Lower lobe of right lung (tissue), 2 donors: ENCODE data around the gene MSRB1. TPM values are rescaled to one million over a fixed set of nuclear protein-coding genes. Genes with fewer than 3 reads are reported as not detected.
A peak's percentile ranks its signal among the peaks of the same experiment; 100 is the strongest.
"Not testable (repeated sequence)": the region's sequence is repeated elsewhere in the genome, so short reads cannot be mapped to it uniquely, and the experiment has no call there.

ENCODE experiments used
- ATAC-seq, 2 donors: fragments of 200-7000 bp; cut with Tn5 transposase; one replicate each; pipeline ENCODE4 v1.9.1; 2020 to 2022; ENCODE audit warnings: mild to moderate bottlenecking in 2 of 2, moderate library complexity in 2 of 2
- DNase-seq: peaks from one replicate; pipeline ENCODE4 v3.0.0-alpha.2; 2020
- H3K27ac ChIP-seq: fragments of 200-600 bp; one replicate; pipeline ENCODE4 v1.8.0; 2022
- H3K27me3 ChIP-seq: fragments of 200-600 bp; one replicate; pipeline ENCODE4 v1.8.0; 2022; ENCODE audit warnings: low read depth
- H3K36me3 ChIP-seq: fragments of 200-600 bp; one replicate; pipeline ENCODE4 v1.8.0; 2022; ENCODE audit warnings: mild to moderate bottlenecking
- H3K4me1 ChIP-seq: fragments of 200-600 bp; one replicate; pipeline ENCODE4 v1.8.0; 2022
- H3K4me3 ChIP-seq: fragments of 200-600 bp; one replicate; pipeline ENCODE4 v1.8.0; 2022; ENCODE audit warnings: mild to moderate bottlenecking
- H3K9me3 ChIP-seq: fragments of 200-600 bp; one replicate; pipeline ENCODE4 v1.8.0; 2022
- intact Hi-C: fragments of 100-400 bp; cut with DNase I; formaldehyde crosslinking; loops from one replicate; pipeline ENCODE4 v1.11.0; 2022
- total RNA-seq: library from RNA; stranded (reverse); fragmentation: NEBNext Ultra II Directional; extraction: Animal tissue kit (Norgen Biotek cat#: 25700); gene quantifications from one replicate; pipeline ENCODE4 v1.2.1, GENCODE V29; 2021
- TF ChIP-seq, protein P1 (sequence below): fragments of 200-600 bp; IDR thresholded peaks from one replicate; pipeline ENCODE4 v1.8.0; 2022; ENCODE audit warnings: antibody characterized with exemption, mild to moderate bottlenecking
- donor health status: DM: no; HTN: yes; CAD: no; lungs with severe emphysema.

Gene MSRB1
- total RNA-seq, 1 donor from 2014 or later, result 35.1 TPM

DNA sequence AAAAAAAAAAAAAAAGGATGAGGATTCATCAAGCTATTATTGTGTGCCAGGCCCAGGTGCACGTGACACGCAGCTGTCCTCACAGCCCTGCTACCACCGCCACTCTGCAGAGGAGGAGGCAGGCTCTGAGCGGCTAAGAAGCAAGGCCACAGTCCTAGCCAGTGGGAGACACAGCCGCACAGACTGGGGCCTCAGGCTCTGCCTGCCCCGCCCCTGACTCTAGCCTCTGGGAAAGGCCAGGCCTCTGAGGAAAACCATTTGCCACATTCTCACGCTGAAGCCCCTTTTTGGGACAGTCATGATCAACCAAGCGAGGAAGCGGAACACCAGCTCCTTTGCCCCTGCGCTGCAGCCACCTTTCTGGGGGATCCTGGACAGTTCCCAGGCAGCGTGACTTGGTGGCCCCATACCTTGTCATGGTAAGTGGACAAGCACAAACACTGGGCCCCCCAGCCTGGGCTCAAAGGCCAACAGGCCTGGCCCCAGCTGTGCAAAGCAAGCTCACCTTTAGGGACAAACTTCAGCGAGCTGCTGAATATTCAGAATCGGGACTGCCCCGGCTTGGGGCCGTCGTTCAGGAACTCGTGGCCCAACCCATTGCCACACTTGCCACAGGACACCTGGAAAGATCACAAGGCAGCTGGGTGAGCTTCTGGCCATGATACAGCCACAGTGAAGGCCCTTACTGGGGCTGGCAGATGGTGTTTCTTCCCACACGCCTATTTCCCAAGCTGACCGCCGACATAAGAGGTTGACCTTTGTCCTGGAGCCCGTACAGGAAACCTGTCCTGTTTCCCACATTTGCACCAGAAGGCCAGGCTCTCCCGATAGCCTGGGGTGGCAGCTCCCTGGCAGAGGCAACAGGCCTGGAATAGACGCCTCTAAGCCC lies 2.5 kb downstream of the MSRB1 start:
- intact Hi-C loops, result no loop called here
- TF ChIP-seq, protein P1, sequence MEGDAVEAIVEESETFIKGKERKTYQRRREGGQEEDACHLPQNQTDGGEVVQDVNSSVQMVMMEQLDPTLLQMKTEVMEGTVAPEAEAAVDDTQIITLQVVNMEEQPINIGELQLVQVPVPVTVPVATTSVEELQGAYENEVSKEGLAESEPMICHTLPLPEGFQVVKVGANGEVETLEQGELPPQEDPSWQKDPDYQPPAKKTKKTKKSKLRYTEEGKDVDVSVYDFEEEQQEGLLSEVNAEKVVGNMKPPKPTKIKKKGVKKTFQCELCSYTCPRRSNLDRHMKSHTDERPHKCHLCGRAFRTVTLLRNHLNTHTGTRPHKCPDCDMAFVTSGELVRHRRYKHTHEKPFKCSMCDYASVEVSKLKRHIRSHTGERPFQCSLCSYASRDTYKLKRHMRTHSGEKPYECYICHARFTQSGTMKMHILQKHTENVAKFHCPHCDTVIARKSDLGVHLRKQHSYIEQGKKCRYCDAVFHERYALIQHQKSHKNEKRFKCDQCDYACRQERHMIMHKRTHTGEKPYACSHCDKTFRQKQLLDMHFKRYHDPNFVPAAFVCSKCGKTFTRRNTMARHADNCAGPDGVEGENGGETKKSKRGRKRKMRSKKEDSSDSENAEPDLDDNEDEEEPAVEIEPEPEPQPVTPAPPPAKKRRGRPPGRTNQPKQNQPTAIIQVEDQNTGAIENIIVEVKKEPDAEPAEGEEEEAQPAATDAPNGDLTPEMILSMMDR, result no peak
- DNase-seq, result no peak
- H3K4me1 ChIP-seq, result peaks cover 17% of the 10 kb centered on the region
- H3K4me3 ChIP-seq, result peak overlapping the region; percentile 71
- no peak for ATAC-seq
- H3K9me3 ChIP-seq, result no peaks in the 10 kb centered on the region
- no peaks in the 10 kb centered on the region for H3K27me3 ChIP-seq
- H3K36me3 ChIP-seq, result peaks cover 41% of the 10 kb centered on the region
- no peak overlapping the region for H3K27ac ChIP-seq

DNA sequence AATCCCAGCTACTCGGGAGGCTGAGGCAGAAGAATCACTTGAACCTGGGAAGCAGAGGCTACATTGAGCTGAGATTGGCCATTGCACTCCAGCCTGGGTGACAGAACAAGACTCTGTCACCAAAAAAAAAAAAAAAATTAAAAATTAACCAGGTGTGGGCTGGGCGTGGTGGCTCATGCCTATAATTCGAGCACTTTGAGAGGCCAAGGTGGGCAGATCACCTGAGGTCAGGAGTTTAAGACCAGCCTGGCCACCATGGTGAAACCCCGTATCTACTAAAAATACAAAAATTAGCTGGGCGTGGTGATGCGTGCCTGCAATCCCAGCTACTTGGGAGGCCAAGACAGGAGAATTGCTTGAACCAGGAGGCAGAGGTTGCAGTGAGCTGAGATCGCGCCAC lies 3.2 kb downstream of the MSRB1 start:
- H3K27ac ChIP-seq, H3K9me3 ChIP-seq, DNase-seq, intact Hi-C loops, H3K4me3 ChIP-seq, H3K27me3 ChIP-seq, ATAC-seq: not testable (repeated sequence)
- peaks cover 17% of the 10 kb centered on the region for H3K4me1 ChIP-seq
- H3K36me3 ChIP-seq, result peaks cover 41% of the 10 kb centered on the region

DNA sequence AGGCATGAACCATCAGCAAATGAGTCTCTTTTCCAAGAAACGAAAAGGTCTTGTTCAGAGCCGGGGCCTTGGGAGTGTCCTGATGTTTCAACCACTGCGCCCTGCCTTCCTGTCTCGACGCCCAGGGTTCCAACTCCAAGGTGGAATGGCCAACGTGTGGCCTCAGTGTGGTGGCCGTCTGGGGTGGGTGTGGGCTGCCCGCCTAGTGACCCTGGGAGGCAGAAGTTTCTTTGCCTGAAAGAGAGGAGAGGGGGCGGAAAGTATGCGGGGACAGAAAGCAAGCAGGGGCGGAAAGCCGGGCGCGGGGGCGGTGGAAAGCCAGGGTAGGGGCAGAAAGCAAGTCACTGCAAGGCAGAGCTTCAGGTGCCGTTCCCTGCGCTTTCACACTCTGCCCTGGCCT lies 4.1 kb downstream of the MSRB1 start:
- intact Hi-C loops, result no loop called here
- Histone ChIP-seq H3K27me3 (no peaks in the 10 kb centered on the region), H3K36me3 (peaks cover 41% of the 10 kb centered on the region), H3K27ac (peak overlapping the region; percentile 49), H3K4me3 (no peak overlapping the region), H3K9me3 (no peaks in the 10 kb centered on the region), H3K4me1 (peaks cover 17% of the 10 kb centered on the region)
- ATAC-seq (no peak), DNase-seq (no peak)
- TF ChIP-seq, protein P1, result no peak

DNA sequence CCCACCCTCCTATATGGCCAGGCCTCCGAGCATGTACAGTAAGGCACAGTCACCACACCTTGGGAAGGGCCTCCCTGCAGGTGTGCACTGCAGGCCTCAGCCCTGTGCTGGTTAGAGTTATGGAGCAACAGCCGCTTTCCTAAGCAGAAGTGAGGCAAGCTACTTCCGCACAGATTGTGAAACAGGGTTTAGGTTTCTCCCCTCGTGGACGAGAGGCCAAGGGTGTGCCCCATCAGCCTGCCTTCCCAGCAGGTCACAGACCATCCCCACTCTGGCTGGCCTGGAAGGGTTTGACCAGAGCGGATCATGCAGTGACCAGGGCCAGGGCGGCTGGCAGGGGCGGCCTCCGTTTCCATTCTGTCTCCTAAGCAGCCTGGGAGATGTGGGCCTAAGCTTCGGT lies 4.7 kb downstream of the MSRB1 start:
- peaks cover 41% of the 10 kb centered on the region for H3K36me3 ChIP-seq

DNA sequence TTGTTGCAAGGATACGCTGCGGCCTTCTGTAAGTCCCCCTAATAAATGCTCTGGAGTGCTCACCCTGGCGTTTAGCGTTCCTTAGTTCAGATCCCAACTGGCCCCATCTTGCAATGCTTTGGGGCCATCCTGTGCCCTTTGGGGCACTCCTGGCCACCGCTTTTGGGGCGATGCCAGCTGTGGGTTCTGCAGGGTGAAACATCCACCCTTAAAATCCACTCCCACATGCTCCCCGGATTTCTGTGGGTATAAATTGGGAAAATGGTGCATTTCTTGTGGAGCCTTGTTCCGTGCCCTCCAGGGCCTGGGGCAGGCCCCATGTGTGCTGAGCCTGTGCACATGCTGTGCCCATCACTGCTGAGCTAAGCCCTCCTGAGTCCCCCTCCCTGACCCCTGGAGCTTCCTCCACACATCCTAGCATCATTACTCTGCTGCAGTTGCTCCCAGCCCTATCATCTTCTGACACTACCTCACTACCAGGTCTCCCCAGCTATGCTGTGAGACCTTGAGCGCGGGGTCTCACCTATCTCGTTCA lies 6.0 kb downstream of the MSRB1 start:
- peaks cover 41% of the 10 kb centered on the region for H3K36me3 ChIP-seq
- H3K27me3 ChIP-seq, result peaks cover 8% of the 10 kb centered on the region
- H3K4me3 ChIP-seq, result no peak overlapping the region
- no peak for ATAC-seq
- H3K9me3 ChIP-seq, result no peaks in the 10 kb centered on the region
- DNase-seq, result no peak
- TF ChIP-seq, protein P1, result no peak
- no peak overlapping the region for H3K27ac ChIP-seq
- peaks cover 11% of the 10 kb centered on the region for H3K4me1 ChIP-seq
- intact Hi-C loops, result no loop called here

More for the DNA sequence above, 4.7 kb downstream of the MSRB1 start:
- intact Hi-C loops, result no loop called here
- Histone ChIP-seq H3K9me3 (no peaks in the 10 kb centered on the region), H3K4me3 (no peak overlapping the region), H3K27me3 (no peaks in the 10 kb centered on the region), H3K4me1 (peaks cover 17% of the 10 kb centered on the region), H3K27ac (peak overlapping the region; percentile 49)
- TF ChIP-seq, protein P1, result no peak
- ATAC-seq (no peak), DNase-seq (peak; percentile 73)

DNA sequence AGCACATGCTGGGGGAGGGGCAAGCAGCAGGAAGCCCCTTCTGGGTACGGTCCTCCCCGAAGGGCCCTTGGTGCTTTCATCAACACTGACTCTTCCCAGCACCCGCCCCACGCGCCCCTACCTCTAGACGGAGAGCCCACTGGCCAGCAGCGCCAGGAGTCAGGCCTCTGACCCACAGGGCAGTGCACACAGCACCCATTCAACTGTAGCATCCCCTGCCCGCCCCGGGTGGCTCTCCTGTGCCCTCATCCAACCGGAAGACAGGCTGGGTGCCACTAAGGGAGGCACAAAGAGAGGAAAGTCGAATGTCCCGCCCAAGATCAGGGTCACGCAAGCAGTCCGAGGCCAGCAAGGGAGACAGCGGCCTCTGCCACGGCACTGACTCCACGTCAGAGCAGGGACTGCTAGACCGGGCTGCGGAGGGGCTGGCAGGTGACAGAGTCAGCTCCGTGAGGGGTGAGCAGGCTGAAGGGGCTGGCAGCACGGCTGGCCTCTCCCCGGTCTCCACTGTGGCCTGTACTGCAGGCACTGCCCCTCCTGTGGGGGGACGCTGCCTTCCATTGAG lies 9.8 kb downstream of the MSRB1 start:
- H3K9me3 ChIP-seq, result no peaks in the 10 kb centered on the region
- no peak for DNase-seq
- intact Hi-C loops, result no loop called here

More for the DNA sequence above, 9.8 kb downstream of the MSRB1 start:
- Histone ChIP-seq H3K4me1 (peaks cover 6% of the 10 kb centered on the region), H3K36me3 (peaks cover 14% of the 10 kb centered on the region), H3K27ac (no peak overlapping the region), H3K27me3 (peaks cover 8% of the 10 kb centered on the region), H3K4me3 (no peak overlapping the region)
- ATAC-seq, result no peak
- TF ChIP-seq, protein P1, result no peak
